NT2/D1 (cell line): ENCODE measurements around the gene FLNB.

Experiments used
- SUZ12 ChIP-seq: IDR thresholded peaks from 2 replicates; pipeline ENCODE4 v1.6.1; 2011; ENCODE audit not compliant: insufficient read length, insufficient read depth; ENCODE audit errors: extremely low read depth
- YY1 ChIP-seq: IDR thresholded peaks from 2 replicates; pipeline ENCODE4 v1.6.1; 2011; ENCODE audit not compliant: insufficient read length, insufficient read depth
- ZNF274 ChIP-seq: IDR thresholded peaks from 2 replicates; pipeline ENCODE4 v1.6.1; 2011; ENCODE audit warnings: mild to moderate bottlenecking, low read depth, low read length

DNA sequence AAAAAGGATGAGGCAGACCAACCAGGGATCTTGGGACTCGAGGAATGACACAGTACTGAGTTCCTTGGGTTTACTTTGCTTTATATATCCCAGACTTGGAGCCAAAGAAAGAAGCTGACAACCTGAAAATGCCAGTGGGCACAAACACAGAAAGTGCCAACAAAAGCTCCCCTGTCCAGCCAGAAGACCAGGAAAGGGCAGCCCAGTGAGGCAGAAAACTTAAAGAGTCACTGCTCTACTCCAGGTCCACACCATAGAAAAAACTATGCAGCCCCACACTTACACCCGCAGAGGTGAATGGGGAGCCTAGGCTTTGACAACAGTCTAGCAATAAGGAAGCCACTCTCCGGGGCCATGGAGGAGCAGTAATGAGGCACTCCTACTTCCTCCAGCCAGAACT is 80.3 kb downstream of the FLNB start:
- TF ChIP-seq YY1 = no peak
- no peak for TF ChIP-seq ZNF274
- no peak for TF ChIP-seq SUZ12
